Hepatocyte (in vitro differentiated cells): Measurements from ENCODE around the gene TRRAP. TPM values are rescaled to one million over a fixed set of nuclear protein-coding genes. Genes with fewer than 3 reads are reported as not detected.

Experiments used
- DNase-seq: peaks from one replicate; pipeline ENCODE4 v3.0.0-alpha.2; 2016; ENCODE audit warnings: low spot score
- H2AFZ ChIP-seq: fragments of 200-600 bp; sonication (generic); 2 replicates; pipeline ENCODE4 v1.6.0; 2016; ENCODE audit warnings: antibody characterized with exemption, mild to moderate bottlenecking
- H3K27ac ChIP-seq: fragments of 200-600 bp; sonication (generic); 2 replicates; pipeline ENCODE4 v1.5.1; 2016; ENCODE audit warnings: mild to moderate bottlenecking
- H3K27me3 ChIP-seq: fragments of 200-600 bp; sonication (generic); 2 replicates; pipeline ENCODE4 v1.6.1; 2016
- H3K36me3 ChIP-seq: fragments of 200-600 bp; sonication (generic); replicated peaks from 2 replicates; pipeline ENCODE4 v1.5.1; 2016; ENCODE audit warnings: low read depth; ENCODE audit not compliant: insufficient read depth
- H3K4me1 ChIP-seq: fragments of 200-600 bp; sonication (generic); 2 replicates; pipeline ENCODE4 v1.5.1; 2016; ENCODE audit warnings: mild to moderate bottlenecking, moderate library complexity; ENCODE audit not compliant: insufficient read depth
- H3K4me2 ChIP-seq: fragments of 200-600 bp; sonication (generic); 2 replicates; pipeline ENCODE4 v1.6.0; 2016
- H3K4me3 ChIP-seq: fragments of 200-600 bp; sonication (generic); 2 replicates; pipeline ENCODE4 v1.5.1; 2016; ENCODE audit warnings: mild to moderate bottlenecking
- H3K79me2 ChIP-seq: fragments of 200-600 bp; sonication (generic); 2 replicates; pipeline ENCODE4 v1.6.0; 2017; ENCODE audit warnings: mild to moderate bottlenecking
- H3K9me2 ChIP-seq: fragments of 200-600 bp; sonication (generic); replicated peaks from 2 replicates; pipeline ENCODE4 v1.6.0; 2017; ENCODE audit warnings: mild to moderate bottlenecking; ENCODE audit not compliant: insufficient read depth
- H3K9me3 ChIP-seq: fragments of 200-600 bp; sonication (generic); 2 replicates; pipeline ENCODE4 v1.5.1; 2016; ENCODE audit warnings: low read depth, mild to moderate bottlenecking
- H4K20me1 ChIP-seq: fragments of 200-600 bp; sonication (generic); 2 replicates; pipeline ENCODE4 v1.6.0; 2016; ENCODE audit warnings: mild to moderate bottlenecking; ENCODE audit not compliant: insufficient read depth, poor library complexity, severe bottlenecking
- EZH2 ChIP-seq: fragments of 200-600 bp; sonication (generic); IDR thresholded peaks from 2 replicates; pipeline ENCODE4 v1.6.1; 2016; ENCODE audit warnings: antibody characterized with exemption, mild to moderate bottlenecking, borderline replicate concordance
- EZH2phosphoT487 ChIP-seq: fragments of 200-600 bp; sonication (generic); IDR thresholded peaks from one replicate; pipeline ENCODE4 v1.6.1; 2018; ENCODE audit warnings: antibody characterized with exemption, mild to moderate bottlenecking, low read depth, moderate library complexity; ENCODE audit not compliant: unreplicated experiment, severe bottlenecking
- WGBS: methylation state at CpG from one replicate; pipeline ENCODE4 v1.1.6; 2016; ENCODE audit warnings: low lambda C conversion rate; ENCODE audit errors: missing lambda C conversion rate; 5-methylcytosine and 5-hydroxymethylcytosine counted together
- polyA plus RNA-seq: library from polyadenylated mRNA; unstranded; fragments of >200 nt; fragmentation: Nextera tagmentation; extraction: Ambion mirVana; gene quantifications from 2 replicates; pipeline ENCODE4 v1.2.1, GENCODE V29; 2016
- total RNA-seq: library from RNA; depleted of rRNA; stranded (reverse); fragments of >200 nt; gene quantifications from 2 replicates; pipeline ENCODE4 v1.2.3, GENCODE V29; 2014
- TF ChIP-seq, protein P1 (sequence below): fragments of 200-600 bp; sonication (generic); IDR thresholded peaks from 2 replicates; pipeline ENCODE4 v1.5.1; 2016; ENCODE audit warnings: antibody characterized with exemption, mild to moderate bottlenecking; ENCODE audit not compliant: poor library complexity

The TRRAP gene
- total and polyA plus RNA-seq, 2 experiments from 2014 or later: 6.1 to 25.1 TPM

DNA sequence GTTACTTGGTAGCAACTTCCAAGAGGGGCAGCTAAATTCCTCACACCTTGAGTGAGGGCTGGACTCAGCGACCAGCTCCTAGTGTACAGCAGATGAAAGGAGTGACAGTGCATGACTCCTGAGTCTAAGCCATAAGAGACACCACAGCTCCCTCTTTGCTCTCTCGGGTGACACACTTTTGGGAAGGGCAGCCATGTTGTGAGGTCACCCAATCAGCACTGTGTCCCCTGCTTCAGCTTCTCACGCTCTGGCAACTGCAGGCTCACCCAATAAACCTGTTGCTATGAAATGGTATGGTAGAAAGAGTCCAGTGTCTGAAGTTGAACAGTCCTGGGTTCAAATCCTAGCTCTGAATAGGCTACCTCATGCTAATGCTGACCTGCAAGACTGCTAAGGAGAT is 29.4 kb upstream of the TRRAP start:
- TF ChIP-seq, protein P1, sequence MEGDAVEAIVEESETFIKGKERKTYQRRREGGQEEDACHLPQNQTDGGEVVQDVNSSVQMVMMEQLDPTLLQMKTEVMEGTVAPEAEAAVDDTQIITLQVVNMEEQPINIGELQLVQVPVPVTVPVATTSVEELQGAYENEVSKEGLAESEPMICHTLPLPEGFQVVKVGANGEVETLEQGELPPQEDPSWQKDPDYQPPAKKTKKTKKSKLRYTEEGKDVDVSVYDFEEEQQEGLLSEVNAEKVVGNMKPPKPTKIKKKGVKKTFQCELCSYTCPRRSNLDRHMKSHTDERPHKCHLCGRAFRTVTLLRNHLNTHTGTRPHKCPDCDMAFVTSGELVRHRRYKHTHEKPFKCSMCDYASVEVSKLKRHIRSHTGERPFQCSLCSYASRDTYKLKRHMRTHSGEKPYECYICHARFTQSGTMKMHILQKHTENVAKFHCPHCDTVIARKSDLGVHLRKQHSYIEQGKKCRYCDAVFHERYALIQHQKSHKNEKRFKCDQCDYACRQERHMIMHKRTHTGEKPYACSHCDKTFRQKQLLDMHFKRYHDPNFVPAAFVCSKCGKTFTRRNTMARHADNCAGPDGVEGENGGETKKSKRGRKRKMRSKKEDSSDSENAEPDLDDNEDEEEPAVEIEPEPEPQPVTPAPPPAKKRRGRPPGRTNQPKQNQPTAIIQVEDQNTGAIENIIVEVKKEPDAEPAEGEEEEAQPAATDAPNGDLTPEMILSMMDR: no peak
- TF ChIP-seq EZH2phosphoT487: no peak
- no peak for TF ChIP-seq EZH2
- Histone ChIP-seq H4K20me1 (no peaks in the 10 kb centered on the region), H3K36me3 (no peaks in the 10 kb centered on the region), H3K9me2 (no peaks in the 10 kb centered on the region), H2AFZ (no peak overlapping the region), H3K27me3 (no peaks in the 10 kb centered on the region), H3K4me1 (no peaks in the 10 kb centered on the region), H3K27ac (no peak overlapping the region), H3K79me2 (no peaks in the 10 kb centered on the region), H3K4me2 (no peak overlapping the region), H3K4me3 (no peak overlapping the region), H3K9me3 (no peaks in the 10 kb centered on the region)
- 91% methylated on average over 3 of the region's 3 CpGs for WGBS
- no peak for DNase-seq

DNA sequence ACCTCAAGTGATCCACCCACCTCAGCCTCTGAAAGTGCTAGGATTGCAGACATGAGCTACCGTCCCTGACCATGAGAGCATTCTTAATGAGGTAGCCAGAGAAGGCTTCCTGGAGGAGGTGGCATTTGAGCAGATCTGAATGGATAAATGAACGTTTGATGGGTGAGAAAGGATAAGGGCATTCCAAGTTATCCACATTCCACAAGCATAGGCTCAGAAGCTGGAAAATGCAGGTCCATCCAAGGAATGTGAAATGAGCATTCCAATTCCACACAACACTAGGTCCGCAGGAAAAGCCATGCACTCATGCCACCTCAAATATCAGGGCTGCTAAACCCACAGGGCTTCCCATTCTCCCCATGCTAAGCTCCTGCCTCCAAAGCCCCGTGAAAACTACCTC is 25.5 kb upstream of the TRRAP start:
- Histone ChIP-seq H3K4me2 (no peak overlapping the region), H3K79me2 (no peaks in the 10 kb centered on the region), H3K9me3 (no peaks in the 10 kb centered on the region), H3K27me3 (no peaks in the 10 kb centered on the region), H2AFZ (no peak overlapping the region), H3K36me3 (no peaks in the 10 kb centered on the region), H3K4me1 (peaks cover 4% of the 10 kb centered on the region), H4K20me1 (no peaks in the 10 kb centered on the region), H3K4me3 (no peak overlapping the region), H3K9me2 (no peaks in the 10 kb centered on the region), H3K27ac (no peak overlapping the region)
- DNase-seq: no peak
- 55% methylated on average over 4 of the region's 4 CpGs for WGBS
- TF ChIP-seq, protein P1: no peak
- TF ChIP-seq EZH2: no peak
- TF ChIP-seq EZH2phosphoT487: no peak

DNA sequence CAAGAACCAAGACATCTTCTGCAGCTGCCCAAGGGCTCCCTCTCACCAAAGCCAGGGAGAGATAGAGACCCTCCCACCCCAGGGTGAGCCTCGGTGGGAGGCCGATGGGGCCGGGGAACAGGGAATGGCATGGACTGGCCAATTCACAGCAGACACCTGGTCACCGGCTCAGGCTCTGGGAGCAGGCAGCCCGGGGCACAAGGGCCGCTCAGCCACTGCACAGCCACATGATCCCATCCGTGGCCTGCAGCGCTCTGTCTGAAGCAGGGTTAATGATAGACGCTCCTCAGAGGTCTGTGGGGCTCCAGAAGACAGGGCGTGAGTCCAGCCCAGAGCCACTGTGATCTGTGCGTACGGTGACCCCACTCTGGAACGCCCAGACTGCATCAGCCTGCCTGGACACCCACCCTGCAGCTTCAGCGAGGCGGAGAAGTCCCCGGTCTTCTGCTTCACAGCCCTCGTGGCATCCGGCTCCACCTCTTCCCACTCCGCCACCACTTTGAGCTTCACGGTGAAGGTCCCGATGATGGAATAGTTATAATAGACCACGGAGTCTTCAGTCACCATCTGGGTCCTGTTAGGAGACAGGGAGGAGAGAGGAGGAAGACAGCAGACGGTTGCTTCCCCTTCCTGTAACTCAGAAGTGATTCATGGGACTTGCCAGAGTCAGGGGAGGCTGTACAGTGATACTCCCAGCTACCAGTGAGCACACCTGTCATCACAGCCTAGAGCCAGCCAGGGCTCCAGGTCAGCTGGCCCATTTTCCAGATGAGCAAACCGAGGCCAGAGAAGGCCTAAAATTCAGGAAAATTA is 22.5 kb upstream of the TRRAP start:
- Histone ChIP-seq H3K4me1 (peaks cover 4% of the 10 kb centered on the region), H3K79me2 (no peaks in the 10 kb centered on the region), H3K27ac (no peak overlapping the region), H2AFZ (no peak overlapping the region), H3K4me2 (no peak overlapping the region), H4K20me1 (no peaks in the 10 kb centered on the region), H3K9me2 (no peaks in the 10 kb centered on the region), H3K36me3 (no peaks in the 10 kb centered on the region), H3K4me3 (no peak overlapping the region), H3K9me3 (no peaks in the 10 kb centered on the region), H3K27me3 (no peaks in the 10 kb centered on the region)
- 84% methylated on average over 24 of the region's 24 CpGs for WGBS
- no peak for DNase-seq
- TF ChIP-seq EZH2 (no peak), EZH2phosphoT487 (no peak)
- TF ChIP-seq, protein P1: no peak
